Chondrocyte (in vitro differentiated cells): Measurements from ENCODE around the gene ZSWIM3. TPM values are rescaled to one million over a fixed set of nuclear protein-coding genes. Genes with fewer than 3 reads are reported as not detected.

Experiments
- DNase-seq: peaks from one replicate; pipeline ENCODE4 v3.0.0; 2021; ENCODE audit warnings: mixed read lengths, low spot score
- H3K27ac Mint-ChIP-seq: one replicate; pipeline ENCODE4 v1.8.0; 2021; ENCODE audit warnings: mild to moderate bottlenecking, moderate library complexity, mixed read lengths; ENCODE audit not compliant: unreplicated experiment
- H3K27me3 Mint-ChIP-seq: 2 replicates; pipeline ENCODE4 v1.8.0; 2021; ENCODE audit warnings: low read depth, mixed read lengths
- H3K36me3 Mint-ChIP-seq: 2 replicates; pipeline ENCODE4 v1.8.0; 2021; ENCODE audit warnings: low read depth, mixed read lengths
- H3K4me1 Mint-ChIP-seq: 2 replicates; pipeline ENCODE4 v1.8.0; 2021; ENCODE audit warnings: low read depth, mild to moderate bottlenecking, mixed read lengths
- H3K4me3 Mint-ChIP-seq: one replicate; pipeline ENCODE4 v1.8.0; 2021; ENCODE audit warnings: mild to moderate bottlenecking, moderate library complexity, mixed read lengths; ENCODE audit not compliant: unreplicated experiment
- H3K9me3 Mint-ChIP-seq: 2 replicates; pipeline ENCODE4 v1.8.0; 2021; ENCODE audit warnings: low read depth, mixed read lengths
- total RNA-seq: library from RNA; stranded (reverse); gene quantifications from 3 replicates; pipeline ENCODE4 v1.2.1, GENCODE V29; 2021
- TF ChIP-seq, protein P1 (sequence below): fragments of 200-600 bp; sonication (generic); IDR thresholded peaks from 2 replicates; pipeline ENCODE4 v1.5.0; 2021; ENCODE audit warnings: antibody characterized with exemption, mild to moderate bottlenecking, moderate library complexity

The ZSWIM3 gene
- total RNA-seq, 1 donor from 2014 or later: 3.9 TPM

DNA sequence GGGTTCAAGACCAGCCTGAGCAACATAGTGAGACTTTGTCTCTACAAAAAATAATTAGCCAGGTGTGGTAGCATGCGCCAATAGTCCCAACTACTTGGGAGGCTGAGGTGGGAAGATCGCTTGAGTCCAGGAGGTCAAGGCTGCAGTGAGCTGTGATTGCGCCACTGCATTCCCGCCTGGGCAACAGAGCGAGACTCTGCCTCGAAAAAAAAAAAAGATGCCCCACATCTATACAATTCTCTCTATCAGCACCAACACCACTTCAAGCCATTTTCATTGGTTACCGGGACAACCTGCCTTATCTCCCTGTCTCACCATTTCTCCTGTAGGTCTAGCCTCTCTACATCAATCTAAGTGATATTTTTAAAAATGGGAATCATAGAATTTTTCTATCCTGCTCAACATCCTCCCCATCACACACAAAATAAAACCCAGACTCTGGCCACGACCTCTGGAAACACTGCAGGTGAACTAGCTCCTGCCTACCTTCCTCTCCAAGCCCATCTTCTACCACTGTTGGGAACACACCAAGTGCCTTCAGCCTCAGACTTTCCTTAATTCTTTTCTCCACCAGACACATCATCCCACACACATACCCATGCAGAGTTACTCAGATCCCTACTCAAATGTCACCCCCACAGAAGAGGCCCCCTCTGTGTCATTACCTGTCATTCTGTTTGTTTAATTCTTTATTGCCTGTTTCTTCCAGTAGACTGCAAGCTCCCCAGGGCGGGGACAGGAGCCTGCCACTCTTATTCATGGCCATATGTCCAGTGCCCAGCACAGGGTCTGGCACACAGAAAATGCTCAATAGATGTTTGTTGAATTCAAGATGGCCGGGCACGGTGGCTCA is 64.1 kb downstream of the ZSWIM3 start:
- Mint-ChIP-seq H3K27ac (no peak overlapping the region), H3K4me3 (no peak overlapping the region), H3K36me3 (no peaks in the 10 kb centered on the region), H3K27me3 (no peaks in the 10 kb centered on the region), H3K4me1 (peaks cover 53% of the 10 kb centered on the region), H3K9me3 (no peaks in the 10 kb centered on the region)
- TF ChIP-seq, protein P1, sequence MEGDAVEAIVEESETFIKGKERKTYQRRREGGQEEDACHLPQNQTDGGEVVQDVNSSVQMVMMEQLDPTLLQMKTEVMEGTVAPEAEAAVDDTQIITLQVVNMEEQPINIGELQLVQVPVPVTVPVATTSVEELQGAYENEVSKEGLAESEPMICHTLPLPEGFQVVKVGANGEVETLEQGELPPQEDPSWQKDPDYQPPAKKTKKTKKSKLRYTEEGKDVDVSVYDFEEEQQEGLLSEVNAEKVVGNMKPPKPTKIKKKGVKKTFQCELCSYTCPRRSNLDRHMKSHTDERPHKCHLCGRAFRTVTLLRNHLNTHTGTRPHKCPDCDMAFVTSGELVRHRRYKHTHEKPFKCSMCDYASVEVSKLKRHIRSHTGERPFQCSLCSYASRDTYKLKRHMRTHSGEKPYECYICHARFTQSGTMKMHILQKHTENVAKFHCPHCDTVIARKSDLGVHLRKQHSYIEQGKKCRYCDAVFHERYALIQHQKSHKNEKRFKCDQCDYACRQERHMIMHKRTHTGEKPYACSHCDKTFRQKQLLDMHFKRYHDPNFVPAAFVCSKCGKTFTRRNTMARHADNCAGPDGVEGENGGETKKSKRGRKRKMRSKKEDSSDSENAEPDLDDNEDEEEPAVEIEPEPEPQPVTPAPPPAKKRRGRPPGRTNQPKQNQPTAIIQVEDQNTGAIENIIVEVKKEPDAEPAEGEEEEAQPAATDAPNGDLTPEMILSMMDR: no peak
- no peak for DNase-seq

DNA sequence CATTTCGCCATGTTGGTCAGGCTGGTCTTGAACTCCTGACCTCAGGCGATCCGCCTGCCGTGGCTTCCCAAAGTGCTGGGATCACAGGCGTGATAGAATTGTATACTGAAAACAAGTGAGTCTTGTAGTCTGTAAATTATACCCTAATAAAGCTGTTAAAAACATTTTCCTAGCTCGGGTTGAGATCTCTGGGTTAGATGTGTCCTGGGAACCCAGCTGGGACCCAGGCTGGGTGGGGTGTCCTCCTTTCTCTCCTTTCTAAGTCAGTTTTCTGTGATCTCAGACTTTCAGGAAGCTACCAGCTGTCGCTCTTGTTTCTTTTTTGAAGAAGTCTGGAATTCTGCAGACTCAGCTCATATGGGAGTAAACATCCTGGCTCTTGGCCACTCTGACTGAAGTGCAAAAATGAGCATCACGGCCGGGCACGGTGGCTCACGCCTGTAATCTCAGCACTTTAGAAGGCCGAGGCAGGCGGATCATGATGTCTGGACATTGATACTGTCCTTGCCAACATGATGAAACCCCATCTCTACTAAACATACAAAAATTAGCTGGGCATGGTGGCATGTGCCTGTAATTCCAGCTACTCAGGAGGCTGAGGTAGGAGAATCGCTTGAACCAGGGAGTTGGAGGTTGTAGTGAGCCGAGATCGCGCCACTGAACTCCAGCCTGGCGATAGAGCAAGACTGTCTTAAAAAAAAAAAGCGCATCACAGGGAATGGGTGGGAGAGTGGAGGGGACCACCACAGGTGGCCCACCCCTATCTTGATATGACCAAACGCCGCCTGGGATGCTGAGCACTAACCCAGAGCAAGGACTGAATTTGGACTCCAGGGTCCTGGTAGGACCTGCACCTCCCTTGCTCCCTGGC is 67.2 kb downstream of the ZSWIM3 start:
- Mint-ChIP-seq H3K4me3 (peak overlapping the region; percentile 1), H3K27ac (peak overlapping the region; percentile 86), H3K36me3 (no peaks in the 10 kb centered on the region), H3K4me1 (peaks cover 36% of the 10 kb centered on the region), H3K27me3 (no peaks in the 10 kb centered on the region), H3K9me3 (no peaks in the 10 kb centered on the region)
- DNase-seq: no peak
- TF ChIP-seq, protein P1: no peak

DNA sequence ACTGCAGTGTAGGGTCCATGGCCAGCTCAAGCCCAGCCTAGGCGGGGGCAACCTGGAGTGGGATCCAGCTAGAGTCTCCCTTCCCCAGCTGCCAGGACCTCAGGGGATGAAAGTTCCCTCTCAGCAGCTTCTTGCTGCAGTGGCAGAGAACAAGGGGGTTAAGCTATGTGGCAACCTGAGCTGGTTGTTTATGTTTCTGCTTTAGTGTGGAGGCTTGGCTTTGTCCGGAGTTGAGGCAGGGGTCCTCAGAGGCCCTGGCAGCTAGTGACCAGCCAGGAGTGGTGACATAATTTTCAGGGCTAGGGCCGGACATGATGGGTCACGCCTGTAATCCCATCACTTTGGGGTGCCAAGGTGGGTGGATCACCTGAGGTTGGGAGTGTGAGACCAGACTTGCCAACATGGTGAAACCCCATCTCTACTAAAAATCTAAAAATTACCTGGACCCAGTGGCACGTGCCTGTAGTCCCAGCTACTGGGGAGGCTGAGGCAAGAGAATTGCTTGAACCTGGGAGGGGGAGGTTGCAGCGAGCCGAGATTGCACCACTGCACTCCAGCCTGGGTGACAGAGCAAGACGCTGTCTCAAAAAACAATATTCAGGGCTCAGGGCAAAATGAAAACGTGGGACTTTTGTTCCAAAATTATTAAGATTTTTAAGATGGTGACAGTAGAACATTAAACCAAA is 68.5 kb downstream of the ZSWIM3 start:
- Mint-ChIP-seq H3K36me3 (no peaks in the 10 kb centered on the region), H3K4me3 (no peak overlapping the region), H3K27ac (no peak overlapping the region)

DNA sequence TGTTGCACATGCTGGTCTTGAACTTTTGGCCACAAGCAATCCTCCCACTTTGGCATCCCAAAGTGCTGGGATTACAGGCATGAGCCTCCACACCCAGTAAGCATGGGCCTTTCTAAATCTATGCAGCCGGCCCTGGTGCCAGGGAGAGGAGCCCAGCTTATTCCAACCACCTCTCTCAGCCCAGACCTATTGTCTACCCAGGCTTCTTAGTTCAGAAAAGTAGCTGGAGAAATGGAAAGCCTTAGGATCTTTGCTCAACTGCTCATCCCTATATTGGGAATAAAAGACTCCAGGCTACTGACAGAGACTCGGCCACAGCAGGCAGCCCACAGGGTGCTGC is 69.3 kb downstream of the ZSWIM3 start:
- Mint-ChIP-seq H3K9me3 (no peaks in the 10 kb centered on the region), H3K27me3 (no peaks in the 10 kb centered on the region), H3K36me3 (no peaks in the 10 kb centered on the region), H3K27ac (no peak overlapping the region), H3K4me1 (peaks cover 17% of the 10 kb centered on the region), H3K4me3 (no peak overlapping the region)
- no peak for DNase-seq
- TF ChIP-seq, protein P1: no peak

More for the DNA sequence above, 68.5 kb downstream of the ZSWIM3 start:
- no peak for DNase-seq
- Mint-ChIP-seq H3K4me1 (peaks cover 23% of the 10 kb centered on the region), H3K9me3 (no peaks in the 10 kb centered on the region), H3K27me3 (no peaks in the 10 kb centered on the region)
- TF ChIP-seq, protein P1: no peak
